Stimulated activated CD4-positive, alpha-beta T cell treated with anti-CD3 and anti-CD28 coated beads, Interleukin-2, amount 100 ng/mL, for 4 hours (primary cell): Measurements from ENCODE around the gene KLK2.

Source experiments
- DNase-seq: peaks from one replicate; pipeline ENCODE4 v3.0.0-alpha.2; 2020; ENCODE audit warnings: low read depth

The KLK2 gene

DNA sequence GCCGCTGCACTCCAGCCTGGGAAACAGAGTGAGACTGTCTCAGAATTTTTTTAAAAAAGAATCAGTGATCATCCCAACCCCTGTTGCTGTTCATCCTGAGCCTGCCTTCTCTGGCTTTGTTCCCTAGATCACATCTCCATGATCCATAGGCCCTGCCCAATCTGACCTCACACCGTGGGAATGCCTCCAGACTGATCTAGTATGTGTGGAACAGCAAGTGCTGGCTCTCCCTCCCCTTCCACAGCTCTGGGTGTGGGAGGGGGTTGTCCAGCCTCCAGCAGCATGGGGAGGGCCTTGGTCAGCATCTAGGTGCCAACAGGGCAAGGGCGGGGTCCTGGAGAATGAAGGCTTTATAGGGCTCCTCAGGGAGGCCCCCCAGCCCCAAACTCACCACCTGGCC, at the start of gene KLK2:
KLK2 (plus strand) TSS at position 384 of the 400 bp plus-strand sequence. CDS start 35 bp downstream, outside the sequence.
- no peak for DNase-seq

DNA sequence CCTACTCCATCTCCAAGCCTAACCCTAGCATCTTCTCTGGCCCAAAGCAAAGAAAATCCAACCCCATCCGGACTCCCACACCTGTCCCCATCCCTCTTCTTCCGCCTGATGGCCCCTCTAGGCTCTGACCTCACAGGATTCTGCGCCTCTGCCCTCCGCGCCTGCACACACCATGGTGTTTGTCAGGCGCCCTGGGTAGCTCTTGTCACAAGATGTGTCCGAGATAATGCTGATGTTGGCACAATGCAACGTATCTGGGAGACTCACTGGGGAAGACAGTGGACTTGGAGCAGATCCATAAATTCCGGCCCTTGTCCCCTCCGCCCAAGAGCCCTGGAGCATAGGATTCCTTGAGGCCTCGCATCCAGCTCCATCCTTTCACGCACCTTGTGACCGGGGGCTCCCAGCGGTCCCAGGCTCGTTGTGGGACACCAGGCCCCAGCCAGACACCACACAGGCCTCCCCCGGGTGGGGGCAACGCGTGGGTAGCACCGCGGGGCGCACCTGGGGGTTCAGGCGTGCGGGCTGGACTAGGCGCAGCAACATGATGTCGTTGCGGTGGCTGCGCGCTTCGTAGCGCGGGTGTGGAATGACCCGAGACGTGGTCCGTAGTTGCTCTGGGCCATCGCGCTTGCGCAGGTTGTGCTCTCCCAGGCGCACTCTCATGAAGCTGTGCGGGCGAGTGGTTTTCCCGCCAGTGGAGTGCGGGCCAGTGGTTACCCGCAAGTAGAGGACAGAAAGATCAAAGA, 46.6 kb upstream of the KLK2 start:
- no peak for DNase-seq

DNA sequence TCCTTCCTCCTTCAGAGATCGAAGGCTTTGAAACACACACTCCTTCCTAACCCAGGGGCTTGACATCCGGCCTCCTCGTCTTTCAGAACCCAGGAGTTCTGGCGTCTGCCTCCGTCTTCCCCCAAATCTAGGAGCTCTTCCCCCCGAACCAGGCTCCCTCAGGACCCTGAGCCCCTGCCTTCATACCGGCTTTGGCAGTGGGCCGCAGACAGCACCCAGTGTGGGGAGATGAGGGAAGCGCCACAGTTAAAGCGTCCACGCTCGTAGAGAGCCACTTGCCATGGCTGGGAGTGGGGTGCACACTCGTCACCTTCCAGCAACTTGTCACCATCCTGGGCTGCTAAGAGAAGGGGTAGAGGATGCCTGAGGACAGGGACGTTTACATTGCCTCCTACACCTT, 45.8 kb upstream of the KLK2 start:
- DNase-seq, result no peak

DNA sequence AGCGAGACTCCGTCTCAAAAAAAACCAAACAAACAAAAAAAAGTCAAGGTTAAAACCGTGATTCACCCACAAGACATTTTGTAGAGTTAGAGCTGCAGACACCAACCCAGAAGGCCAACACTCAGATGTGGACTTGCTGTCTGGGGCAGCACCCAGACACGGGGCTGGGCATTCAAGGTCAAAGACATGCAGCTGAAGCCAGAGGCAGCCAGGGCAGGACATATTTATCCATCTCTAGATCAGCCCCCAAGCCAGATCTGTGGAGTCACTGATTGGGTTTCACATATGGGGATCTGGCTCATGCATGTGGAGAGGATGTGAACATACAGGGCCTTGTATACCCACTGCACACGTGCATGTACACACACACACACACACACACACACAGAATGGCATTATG, 43.4 kb upstream of the KLK2 start:
- DNase-seq, result no peak

DNA sequence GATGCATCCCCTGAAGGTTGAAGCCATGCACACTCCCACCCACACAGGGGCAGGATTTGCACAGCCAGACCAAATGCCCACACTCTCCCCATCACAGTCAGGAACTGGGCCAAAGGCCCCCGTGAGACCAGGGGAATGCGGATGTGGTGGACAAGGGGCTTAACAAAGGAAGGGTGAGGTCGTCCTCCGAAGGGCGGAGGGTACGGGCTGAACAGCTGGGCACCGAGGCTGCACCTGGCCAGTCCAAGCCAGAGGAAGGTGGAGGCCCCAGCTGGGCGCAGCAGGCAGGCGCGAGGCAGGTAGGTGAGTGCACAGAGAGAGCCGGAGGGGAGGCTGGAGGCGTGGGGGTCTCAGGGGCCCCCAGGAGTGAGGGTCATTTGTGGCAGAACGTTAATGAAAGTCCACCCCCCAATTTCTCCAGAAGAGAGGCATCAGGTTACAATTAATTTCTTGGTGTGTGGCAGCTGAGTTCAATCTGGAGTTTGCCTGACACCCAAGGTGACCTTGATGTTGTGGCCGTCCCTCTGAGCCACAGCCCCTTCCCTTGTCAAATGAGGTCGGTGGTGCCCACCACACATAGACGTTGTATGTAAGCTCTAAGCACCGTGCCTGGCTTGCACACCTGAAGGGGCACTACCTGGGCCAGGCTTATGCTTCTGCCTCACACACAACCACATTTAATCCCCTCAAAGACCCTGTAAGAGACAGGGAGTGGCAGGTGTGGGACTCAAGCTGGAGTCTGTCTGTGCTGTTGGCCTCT, 42.8 kb upstream of the KLK2 start:
- DNase-seq, result no peak

DNA sequence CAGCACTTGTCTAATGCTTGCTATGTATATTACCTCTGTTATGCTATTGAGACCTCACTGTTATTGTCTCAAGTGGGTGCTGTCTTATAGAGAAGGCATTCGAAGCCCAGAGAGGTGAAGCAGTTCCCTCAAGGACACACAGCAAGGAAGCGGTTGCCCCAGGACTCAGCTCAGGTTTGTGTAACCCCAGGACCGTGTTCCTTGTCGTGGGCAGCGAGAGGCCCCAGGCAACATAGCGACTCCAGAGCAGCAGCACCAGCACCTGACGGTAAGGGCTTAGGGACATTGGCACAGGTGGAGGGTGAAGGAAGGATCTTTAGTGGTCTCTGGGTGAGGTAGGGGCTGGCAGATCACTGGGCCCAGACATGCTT, 42.2 kb upstream of the KLK2 start:
- DNase-seq, result no peak

DNA sequence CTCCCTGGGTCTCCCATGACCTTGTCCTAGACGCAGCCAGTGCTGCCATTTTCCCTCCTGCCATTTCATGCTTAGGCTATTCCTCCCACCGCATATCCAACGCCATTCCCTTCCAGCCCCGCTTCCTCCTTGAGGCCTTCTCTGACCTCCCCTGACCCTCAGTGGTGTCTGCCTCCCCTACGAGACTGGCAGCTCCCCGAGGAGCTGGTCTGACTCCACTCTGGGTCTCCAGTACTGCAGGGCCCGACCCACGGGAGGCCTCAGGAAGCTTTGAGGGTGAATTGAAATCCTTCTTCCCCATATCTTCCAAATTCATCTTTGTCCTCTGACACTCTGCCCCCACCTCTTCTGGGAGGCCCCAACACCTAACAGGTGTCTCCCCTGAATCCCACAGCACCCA, 40.6 kb upstream of the KLK2 start:
- no peak for DNase-seq

DNA sequence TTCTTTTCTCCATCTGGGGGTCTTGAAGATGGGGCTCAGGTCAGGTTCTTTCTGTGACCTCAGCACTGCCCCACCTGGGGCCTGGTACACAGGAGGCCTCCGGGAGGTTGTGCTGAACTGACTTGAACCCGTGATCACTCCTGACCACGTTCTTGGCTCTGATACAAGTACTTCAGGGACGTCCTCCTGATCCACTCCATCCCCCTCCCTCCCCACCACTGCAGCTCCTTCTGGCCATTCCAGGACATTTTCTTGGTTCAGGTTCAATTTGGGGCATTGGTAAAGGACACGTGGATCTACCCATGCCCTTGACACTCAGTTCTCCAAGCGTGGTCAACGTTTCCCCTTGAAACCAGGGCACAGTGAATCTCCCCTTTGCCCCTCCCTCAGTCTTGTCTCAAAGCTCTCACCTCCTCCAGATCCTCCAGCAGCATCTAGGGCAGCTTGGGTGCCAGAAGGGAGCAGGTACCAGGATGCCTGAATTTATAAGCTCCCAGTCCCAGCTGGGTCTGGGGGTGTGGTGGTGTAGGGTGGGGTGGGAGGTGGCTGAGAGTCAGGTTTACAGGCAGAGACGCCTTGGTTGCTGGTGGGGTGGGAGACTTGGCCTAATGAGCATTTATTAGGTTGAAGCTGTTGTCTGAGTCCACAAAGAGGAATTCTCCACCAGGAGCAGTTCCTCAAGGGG, 40.0 kb upstream of the KLK2 start, which contains the start of gene KLK15:
KLK15 (minus strand) TSS at position 458 of the 685 bp plus-strand sequence. CDS start 2,082 bp downstream, outside the sequence.
- no peak for DNase-seq

DNA sequence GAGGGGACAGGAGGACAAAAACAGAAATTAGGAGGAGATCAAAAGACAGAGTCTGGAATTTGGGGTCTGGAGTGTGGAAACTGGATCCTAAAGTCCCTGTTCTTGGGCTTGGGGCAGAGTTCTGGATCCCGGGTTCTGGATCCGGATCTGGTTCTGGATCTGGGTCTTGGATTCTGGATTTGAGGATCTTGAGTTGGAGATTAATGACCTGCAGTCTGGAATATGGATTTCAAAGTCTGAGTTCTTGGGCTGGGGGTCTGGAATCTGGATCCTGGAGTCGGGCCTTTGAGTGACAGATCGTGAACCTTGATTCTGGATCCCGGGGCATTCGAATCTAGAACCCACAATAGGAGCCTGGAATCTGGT, 39.5 kb upstream of the KLK2 start:
- DNase-seq, result no peak

DNA sequence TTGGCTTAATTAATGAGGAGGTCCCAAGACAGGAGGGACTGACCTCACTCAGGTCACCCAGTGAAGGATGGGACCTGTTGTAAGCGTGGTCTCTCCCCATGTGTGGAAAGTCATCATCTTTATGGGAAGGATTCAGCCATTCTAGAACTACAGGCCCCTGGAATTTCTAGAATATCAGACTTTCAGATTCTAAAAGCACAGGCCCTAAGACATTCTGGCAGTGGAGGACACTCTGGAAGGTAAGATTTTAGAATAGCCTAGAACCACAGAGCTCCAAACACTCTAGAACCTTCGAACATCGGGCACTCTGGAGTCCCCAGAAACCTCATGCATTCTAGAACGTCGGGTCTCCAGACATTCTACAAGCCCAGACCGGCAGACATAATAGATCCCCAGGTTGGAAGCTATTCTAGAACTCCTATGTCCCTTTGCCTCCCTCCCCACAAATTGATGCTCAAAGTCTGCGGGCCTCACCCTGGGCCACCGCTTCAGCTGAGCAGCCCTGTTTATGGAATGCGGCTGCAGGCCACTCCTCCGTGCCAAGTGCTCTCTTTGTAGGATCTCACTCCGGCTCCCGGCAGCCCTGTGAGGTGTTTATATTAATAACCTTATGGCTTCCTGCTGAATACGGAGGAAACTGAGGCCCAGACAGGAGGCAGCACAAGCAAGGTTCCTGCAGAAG, 38.0 kb upstream of the KLK2 start:
- DNase-seq, result no peak

DNA sequence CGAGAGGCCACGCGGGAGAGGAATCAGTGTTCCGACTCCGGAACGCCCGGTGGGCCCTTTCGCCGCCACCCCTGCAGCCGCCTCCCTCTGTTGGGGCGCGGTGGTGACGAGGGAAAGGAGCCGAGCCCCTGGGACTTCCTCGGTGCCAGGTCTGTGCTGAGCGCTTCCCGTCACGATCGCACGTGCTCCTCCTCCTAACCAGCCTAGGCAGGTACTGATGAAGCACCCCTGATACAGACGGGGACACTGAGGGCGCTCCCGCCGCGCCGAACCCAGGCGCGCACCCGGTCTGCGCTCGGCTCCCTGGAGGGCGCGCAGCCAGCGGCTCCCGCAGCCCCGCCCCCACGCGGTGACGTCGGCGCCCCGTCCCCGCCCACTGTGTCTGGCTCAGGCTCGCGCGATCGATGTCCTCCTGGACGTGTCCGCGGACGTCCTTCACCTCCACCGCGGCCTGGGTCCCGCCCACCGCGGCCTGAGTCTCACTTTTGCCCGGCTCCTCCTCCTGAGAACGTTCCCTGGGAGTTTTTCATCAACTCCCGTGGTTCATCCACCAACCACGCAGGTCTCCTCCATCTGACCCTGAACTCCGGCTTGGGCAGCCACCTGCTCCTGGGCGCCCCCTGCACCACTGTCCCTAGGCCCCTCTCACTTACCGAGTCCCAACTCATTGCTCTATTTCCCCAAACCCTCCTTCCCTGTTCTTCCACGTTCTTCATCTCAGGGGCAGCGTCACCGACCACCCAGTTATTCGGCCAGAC, 37.3 kb upstream of the KLK2 start:
- DNase-seq, result peak; percentile 62

DNA sequence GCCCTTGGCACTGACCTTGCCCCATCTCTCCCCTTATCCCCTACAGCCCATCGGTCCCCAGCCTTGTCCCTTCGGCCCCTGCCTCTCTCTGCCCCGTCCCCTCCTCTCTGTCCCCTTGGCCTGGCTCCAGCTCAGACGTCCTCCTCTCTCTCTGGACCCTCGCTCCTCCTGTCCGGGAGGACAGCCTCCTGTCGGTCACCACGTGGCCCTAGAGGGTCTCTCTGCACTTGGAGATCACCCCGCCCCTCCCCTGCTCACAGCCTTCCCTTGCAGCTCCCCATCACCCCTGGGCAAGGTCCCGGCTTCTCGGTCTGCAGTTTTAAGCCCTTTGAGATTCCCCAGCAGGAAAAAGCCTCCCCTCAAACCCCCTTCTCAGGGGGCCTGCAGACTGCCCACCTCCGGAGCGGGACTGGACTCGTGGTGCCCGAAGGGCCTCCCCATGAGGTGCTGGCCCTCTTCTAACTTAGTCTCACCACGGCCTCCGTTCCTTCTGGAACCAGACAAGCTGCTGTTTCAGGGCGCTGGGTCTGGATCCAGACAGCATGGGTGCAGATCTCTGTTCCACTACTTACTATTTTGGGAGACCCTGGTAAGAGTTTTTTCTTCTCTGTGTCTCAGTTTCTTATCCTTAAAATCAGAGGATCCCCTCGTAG, 36.6 kb upstream of the KLK2 start:
- DNase-seq, result no peak

DNA sequence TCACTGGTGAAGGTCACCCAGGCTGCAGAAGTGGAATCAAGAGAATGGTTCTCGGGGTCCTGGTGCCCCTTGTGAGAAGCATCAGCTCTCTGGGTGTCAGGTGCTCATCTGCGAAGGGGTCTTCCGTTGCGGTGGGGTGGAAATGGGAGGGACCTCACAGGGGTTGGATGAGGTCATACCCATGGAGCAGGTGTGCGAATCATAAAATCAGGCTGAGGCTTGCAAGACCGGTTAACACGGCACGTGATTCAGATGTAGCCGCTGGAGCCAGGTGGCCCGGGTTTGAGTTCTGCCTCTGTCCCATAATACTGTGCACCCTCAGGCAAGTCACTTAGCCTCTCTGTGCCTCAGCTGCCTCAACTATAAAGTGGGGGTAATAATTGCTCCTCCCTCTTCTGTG, 35.9 kb upstream of the KLK2 start:
- DNase-seq, result no peak

DNA sequence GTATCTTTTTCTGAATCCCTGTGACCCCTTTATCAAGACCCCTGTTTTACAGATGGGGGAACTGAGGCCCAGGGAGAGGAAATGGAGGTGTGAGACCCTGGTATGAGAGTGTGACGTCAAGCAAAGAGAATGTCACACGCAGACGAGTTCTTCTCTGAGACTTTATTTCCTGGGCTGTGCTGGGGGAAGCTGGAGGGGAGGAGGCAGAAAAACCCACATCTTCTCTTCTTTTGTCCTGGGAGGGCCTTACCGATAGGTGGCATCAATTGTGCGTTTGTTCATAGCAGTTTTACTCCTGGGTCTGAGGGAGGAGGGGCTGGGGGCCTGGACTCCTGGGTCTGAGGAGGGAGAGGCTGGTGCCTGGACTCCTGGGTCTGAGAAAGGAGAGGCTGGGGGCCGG, 35.0 kb upstream of the KLK2 start:
- DNase-seq, result no peak

DNA sequence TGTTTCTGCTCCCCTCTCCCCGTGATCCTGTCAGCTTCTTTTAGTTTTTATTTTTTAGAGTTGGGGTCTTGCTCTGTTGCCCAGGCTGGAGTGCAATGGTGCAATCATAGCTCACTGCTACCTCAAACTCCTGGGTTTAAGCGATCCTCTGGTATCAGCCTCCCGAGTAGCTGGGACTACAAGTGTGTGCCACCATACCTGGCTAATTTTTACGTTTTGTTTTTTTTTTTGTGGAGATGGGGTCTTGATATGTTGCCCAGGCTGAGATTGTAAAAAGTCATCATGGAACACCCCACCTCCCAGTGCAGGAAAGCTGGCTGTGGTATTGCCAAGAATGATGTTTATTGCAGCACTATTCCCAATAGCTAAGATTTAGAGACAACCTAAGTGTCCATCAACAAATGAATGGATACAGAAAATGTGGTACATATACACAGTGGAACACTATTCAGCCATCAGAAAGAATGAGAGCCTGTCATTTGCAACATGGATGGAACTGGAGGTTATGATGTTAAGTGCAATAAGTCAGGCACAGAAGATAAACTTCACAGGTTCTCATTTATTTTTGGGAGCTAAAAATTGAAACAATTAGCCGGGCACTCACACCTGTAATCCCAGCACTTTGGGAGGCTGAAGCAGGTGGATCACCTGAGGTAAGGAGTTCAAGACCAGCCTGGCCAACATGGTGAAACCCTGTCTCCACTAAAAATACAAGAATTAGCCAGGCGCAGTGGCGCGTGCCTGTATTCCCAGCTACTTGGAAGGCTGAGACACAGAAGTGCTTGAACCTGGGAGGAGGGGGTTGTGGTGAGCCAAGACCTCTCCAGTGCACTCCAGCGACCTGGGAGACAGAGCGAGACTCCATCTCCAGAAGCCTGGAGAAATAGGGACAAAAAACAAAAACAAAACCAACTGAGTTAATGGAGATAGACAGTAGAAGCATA, 33.3 kb upstream of the KLK2 start:
- DNase-seq, result no peak

DNA sequence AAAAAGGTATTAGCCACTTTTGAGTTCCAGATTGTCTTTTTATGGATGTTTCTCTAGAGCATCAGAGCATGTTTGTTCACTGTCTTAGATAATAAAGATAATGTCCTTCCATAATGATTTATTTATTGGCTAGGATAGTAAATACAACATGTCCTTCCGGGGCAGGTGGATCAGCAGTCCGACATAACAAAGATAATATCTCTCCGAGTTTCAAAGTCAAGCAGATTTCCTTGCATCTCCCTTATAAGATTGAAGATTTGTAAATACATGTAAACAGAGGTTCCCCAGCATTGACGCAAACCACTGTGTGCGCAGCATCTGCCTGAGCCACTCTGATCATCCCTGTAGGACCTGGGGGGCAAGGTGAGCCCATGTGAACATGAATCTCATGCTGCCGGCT, 31.1 kb upstream of the KLK2 start:
- DNase-seq, result no peak

DNA sequence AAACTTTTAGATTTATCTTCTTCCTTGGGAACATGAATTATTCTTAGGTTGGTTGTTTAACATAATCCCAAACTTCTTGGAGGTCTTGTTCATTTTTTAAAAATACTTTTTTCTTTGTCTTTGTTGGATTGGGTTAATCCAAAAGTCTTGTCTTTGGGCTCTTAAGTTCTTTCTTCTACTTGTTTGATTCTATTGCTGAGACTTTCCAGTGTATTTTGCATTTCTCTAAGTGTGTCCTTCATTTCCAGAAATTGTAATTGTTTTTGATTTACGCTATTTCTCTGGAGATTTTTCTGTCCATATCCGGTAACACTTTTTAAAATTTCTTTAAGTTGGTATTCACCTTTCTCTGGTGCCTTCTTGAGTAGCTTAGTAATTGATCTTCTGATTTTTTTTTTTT, 30.0 kb upstream of the KLK2 start:
- no peak for DNase-seq

DNA sequence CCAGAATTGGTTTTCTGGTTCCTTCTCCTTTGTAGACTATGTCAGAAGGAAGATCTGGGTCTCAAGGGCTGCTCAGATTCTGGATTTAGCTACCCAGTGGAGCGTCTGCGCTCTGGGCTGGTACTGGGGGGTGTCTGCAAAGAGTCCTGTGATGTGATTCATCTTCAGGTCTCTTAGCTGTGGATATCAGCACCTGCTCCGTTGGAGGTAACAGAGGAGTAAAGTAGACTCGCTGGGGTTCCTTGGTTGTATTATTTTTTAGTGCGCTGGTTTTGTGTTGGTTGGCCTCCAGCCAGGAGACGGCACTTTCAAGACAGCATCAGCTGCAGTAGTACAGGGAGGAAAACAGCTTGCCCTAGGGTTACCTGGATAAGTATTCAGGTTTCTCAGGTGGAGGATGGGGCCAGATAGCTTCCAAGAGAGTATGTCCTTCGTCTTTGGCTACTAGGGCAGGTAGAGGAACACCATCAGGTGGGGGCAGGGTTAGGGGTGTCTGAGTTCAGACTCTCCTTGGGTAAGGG, 29.5 kb upstream of the KLK2 start:
- no peak for DNase-seq

DNA sequence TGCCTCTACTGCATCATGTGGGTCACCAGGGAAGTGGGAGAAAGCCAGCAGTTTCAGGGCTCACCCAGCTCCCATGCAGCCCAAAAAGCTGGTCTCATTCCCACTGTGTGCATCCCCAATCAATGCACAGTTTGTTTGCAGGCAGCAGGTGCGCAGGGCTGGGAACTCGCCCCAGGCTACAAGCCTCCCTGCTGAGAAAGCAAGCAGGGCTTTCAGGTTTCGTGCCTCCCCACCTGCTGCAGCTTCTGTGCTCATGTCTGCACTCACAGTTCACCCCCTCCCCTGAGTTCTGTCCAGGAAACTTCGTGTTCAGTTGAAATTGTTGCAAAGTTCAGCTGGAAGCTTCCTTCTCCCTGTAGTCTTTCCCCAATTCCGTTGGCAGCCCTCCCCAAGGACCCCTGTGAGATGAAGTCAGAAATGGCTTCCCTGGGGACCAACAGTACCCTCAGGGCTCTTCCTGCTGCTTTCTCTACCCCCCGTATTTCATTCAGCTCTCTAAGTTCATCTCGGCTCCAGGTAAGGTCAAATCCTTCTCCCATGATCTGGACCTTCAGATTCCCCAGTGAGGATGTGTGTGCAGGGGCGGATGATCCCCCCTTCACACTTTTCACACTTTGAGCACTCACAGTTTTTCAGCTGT, 28.8 kb upstream of the KLK2 start:
- no peak for DNase-seq
